GM19468 (cell line): Measurements from ENCODE around the gene ASAP3.

Experiments used
- ATAC-seq: cut with Tn5 transposase; IDR thresholded peaks from one replicate; pipeline ENCODE4 v1.9.1; 2021; ENCODE audit warnings: mild to moderate bottlenecking, moderate library complexity, moderate number of reproducible peaks; ENCODE audit not compliant: unreplicated experiment; ENCODE audit errors: extremely low read depth

Gene ASAP3

GRCh38 chr1:23428136-23428905 lies 55.7 kb downstream of the ASAP3 start:
- no peak for ATAC-seq

- ATAC-seq, result no peak
Observed at GRCh38 chr1:23427550-23427949, 56.4 kb downstream of the ASAP3 start.

DNA sequence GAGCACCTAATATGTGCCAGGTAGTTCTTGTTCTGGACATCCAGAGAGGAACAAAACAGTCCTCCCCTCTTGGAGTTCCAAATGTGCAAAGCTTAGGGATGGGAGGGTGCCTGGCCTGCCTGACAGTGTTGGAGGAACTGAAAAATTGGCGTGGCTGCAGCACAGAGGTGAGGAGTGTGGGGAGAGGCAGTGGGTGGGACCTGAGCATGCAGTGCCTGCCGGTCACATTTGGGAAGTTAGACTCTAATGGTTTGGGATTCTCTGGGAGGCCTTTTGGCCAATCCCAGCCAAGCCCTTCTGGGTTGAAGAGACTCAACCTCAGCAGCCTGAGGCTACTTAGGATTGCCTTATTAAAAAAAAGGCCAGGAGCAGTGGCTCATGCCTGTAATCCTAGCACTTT lies 57.2 kb downstream of the ASAP3 start:
- no peak for ATAC-seq

- no peak for ATAC-seq
Observed at GRCh38 chr1:23425193-23425494, 58.8 kb downstream of the ASAP3 start.

GRCh38 chr1:23424293-23425192 lies 59.4 kb downstream of the ASAP3 start, which contains the start of gene TCEA3:
TCEA3 (minus strand) TSS chr1:23424748; CDS start chr1:23424633, 115 bp downstream.
- ATAC-seq, result no peak

- no peak for ATAC-seq
Observed at GRCh38 chr1:23423415-23424292, 60.3 kb downstream of the ASAP3 start.

DNA sequence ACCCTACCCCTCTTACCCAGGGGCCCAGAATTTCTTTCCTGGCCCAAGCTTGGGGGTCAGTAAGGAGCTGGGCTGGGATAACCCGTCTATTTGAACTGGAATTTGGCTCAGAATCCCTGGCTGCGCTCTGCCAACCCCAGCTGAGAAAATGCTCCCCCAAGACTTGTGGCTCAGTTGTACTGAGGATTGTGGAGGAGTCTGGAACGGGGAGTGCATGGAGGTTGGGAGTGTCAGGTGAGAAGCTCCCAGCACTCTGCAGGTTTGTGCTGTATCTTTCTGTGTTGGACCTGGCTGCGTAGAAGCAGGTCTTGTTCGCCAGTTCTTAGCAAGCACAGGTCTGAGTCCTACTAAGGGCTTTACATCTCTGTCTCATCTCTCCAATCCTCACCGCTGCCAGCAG lies 61.0 kb downstream of the ASAP3 start:
- no peak for ATAC-seq

DNA sequence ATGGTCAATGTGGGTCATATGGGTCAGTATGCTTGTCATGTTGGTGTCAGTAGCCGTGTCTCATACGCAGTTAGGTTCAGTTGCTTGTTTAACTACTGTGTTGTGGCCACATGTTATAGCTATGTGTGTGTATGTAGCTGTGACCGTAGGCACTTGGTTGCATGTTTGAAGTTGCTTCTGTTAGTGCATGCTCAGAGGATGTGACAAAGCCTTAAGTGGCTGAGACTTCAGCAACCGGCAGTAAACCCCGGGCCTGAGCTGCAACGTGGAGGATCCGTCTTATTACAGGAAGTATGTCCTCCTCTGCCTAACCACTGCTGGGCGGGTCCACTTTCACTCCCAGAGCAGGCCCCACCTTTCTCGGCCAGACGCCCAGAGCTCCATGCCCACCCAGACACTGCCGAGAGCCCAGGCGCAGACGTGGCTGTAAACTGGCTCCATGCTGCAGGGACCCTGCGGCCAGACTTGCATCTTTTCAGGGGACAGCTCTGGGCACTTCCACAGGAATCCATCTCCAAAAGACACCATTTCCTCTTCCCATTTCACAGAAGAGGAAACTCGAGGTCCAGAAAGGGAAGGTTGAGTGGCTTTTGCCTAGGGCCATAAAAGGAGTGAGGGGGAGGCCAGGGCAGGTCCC lies 61.6 kb downstream of the ASAP3 start:
- no peak for ATAC-seq

- no peak for ATAC-seq
Observed at GRCh38 chr1:23421753-23422240, 62.2 kb downstream of the ASAP3 start.

DNA sequence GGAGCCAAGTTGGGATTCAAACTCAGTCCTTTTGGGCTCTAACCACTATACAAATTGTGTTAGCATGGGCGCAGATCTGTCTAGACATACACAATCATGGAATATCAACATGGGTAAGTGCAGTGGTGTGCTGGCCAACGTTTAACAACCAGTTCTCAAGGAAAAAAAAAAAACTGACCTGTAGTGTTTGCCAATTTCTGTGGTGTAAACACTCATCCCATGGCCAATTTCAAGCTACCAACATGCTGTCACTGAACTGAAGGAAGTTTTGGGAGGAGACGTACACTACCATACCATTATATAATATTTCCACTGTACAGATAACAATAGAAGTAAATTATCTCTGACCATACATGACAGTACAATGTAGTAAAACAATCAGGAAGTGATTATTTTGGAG lies 62.6 kb downstream of the ASAP3 start:
- ATAC-seq, result no peak

DNA sequence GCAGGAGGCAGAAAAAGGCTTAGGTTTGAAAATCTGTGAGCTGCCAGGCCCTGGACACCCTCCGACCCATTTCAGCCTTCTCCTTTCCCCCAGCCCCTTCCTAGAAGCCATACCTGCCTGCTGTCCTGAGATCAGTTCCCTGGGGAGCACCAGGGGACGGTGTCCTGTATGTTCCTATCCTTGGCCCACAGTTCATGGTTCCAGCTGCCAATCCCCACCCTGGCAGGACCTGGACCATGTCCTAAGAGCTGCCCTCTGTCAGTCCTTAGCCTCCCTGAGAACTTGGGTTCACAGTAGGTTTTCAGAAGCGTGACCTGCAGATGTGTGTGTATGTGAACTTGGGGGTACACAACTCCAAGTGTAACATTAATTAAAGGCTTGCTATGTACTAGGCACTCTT lies 63.2 kb downstream of the ASAP3 start:
- no peak for ATAC-seq

GRCh38 chr1:23419180-23419579 lies 64.8 kb downstream of the ASAP3 start:
- no peak for ATAC-seq

GRCh38 chr1:23417570-23417969 lies 66.4 kb downstream of the ASAP3 start:
- no peak for ATAC-seq

DNA sequence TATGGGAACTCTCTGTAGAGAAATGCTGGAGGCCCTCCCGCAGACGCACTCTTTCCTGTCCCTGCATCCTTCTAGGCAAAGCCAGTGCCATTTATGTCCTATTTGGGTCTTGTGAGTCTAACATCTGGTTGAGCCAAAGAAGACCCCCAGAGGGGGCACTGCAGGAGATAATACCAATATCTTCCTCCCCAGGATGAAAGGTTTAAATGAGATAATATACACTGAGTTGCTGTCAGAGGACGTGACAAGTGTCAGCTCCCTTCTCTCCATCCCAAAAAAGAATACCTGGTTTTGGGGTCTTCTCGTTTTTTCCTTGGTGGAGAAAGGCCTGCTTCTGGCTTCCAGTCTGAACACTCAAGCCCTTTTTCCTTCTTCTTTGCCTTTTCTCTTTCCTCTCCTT lies 67.0 kb downstream of the ASAP3 start:
- no peak for ATAC-seq

DNA sequence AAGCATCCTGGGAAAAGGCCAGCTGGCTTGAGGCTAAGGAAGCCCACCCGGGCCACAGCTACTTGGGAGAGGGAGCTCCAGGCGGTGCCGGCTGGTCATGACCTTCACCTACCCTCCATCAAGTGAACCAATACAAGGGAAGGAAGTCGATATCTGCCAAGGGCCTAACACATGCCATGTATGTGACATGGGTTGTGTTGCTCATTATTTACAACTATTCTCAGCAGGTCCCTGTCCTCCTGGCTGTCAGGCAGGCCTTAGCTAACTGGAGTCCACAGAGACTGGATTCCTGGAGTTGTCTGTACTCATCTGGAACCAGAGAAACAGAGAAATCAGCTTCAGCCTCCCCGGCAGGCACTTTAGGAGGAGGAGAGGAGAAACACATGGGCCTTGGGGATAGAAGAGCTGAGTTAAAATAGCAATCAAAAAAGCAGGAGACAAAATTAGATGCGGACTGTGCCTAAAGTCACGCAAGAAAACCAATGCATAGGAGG lies 75.1 kb downstream of the ASAP3 start:
- no peak for ATAC-seq

GRCh38 chr1:23407016-23407630 lies 76.9 kb downstream of the ASAP3 start:
- ATAC-seq, result no peak

- no peak for ATAC-seq
Observed at GRCh38 chr1:23405946-23406345, 78.0 kb downstream of the ASAP3 start.

- no peak for ATAC-seq
Observed at GRCh38 chr1:23403735-23404486, 80.1 kb downstream of the ASAP3 start.

GRCh38 chr1:23403355-23403734 lies 80.6 kb downstream of the ASAP3 start:
- no peak for ATAC-seq
